Endothelial cell of umbilical vein (primary cell): ENCODE data around the gene DDX31. TPM values are rescaled to one million over a fixed set of nuclear protein-coding genes. Genes with fewer than 3 reads are reported as not detected.

Experiments used
- BruUV-seq: library from RNA; stranded (reverse); fragments of 400-500 nt; replicated peaks from 2 replicates; lab custom pipeline; 2021; lab: Mats Ljungman, UMichigan
- CTCF ChIA-PET: fragments of 300-600, 350-600 bp; sonication (Branson Sonifier 250); formaldehyde crosslinking; loops from one replicate; lab custom pipeline; 2021; ENCODE audit warnings: antibody characterized with exemption, inconsistent platforms; lab: Charles Lee
- POLR2A ChIA-PET: fragments of 300-600, 350-600 bp; sonication (Branson Sonifier 250); formaldehyde crosslinking; loops from one replicate; lab custom pipeline; 2021; ENCODE audit warnings: antibody characterized with exemption, inconsistent platforms; lab: Charles Lee
- DNase-seq: peaks from one replicate; pipeline ENCODE4 v3.0.0-alpha.2; 2011; ENCODE audit warnings: low read depth, low spot score
- FAIRE-seq: peaks from 2 replicates; lab custom pipeline; 2011; peaks lifted over from hg19 to GRCh38; lab: Jason Lieb, UNC
- H2AFZ ChIP-seq: 2 replicates; pipeline ENCODE4 v1.6.0; 2012; ENCODE audit warnings: low read depth, low read length, control low read depth, inconsistent platforms
- H3K27ac ChIP-seq: 2 replicates; pipeline ENCODE4 v1.5.1; 2011; ENCODE audit warnings: low read depth, mild to moderate bottlenecking, control low read depth, low read length, moderate library complexity; ENCODE audit not compliant: insufficient read depth
- H3K27me3 ChIP-seq, 2 experiments: 2 replicates each; pipeline versions ENCODE4 v1.6.0 to v1.6.1; 2011; ENCODE audit warnings: low read length in 2 of 2, mixed read lengths in 1 of 2; ENCODE audit not compliant: control insufficient read depth in 2 of 2, insufficient read depth in 2 of 2
- H3K36me3 ChIP-seq, 2 experiments: 2 replicates in 1 of 2; 3 replicates in 1 of 2; pipeline ENCODE4 v1.5.1; 2011; ENCODE audit warnings: low read length in 2 of 2, mild to moderate bottlenecking in 1 of 2, moderate library complexity in 1 of 2; ENCODE audit not compliant: control insufficient read depth in 2 of 2, insufficient read depth in 2 of 2; ENCODE audit errors: extremely low read depth in 1 of 2
- H3K4me1 ChIP-seq: 3 replicates; pipeline ENCODE4 v1.5.1; 2011; ENCODE audit warnings: mild to moderate bottlenecking, low read length; ENCODE audit not compliant: control insufficient read depth, insufficient read depth; ENCODE audit errors: extremely low read depth
- H3K4me2 ChIP-seq: 2 replicates; pipeline ENCODE4 v1.6.1; 2011; ENCODE audit warnings: low read length, control low read depth, mixed read lengths; ENCODE audit not compliant: insufficient read depth
- H3K4me3 ChIP-seq, 3 experiments: fragments of 200-600 bp in 1 of 3; sonication (generic), shearing (Covaris generic) in 1 of 3; replicated peaks in 1 of 3; 2 replicates each; pipeline ENCODE4 v1.5.1; 2011 to 2016; ENCODE audit warnings: control low read depth in 3 of 3, low read length in 3 of 3, mild to moderate bottlenecking in 2 of 3, inconsistent platforms in 1 of 3, low read depth in 1 of 3, moderate library complexity in 1 of 3; ENCODE audit not compliant: insufficient read depth in 1 of 3
- H3K79me2 ChIP-seq: 2 replicates; pipeline ENCODE4 v1.6.0; 2012; ENCODE audit warnings: low read length, inconsistent platforms; ENCODE audit not compliant: control insufficient read depth, insufficient read depth
- H3K9ac ChIP-seq: replicated peaks from 2 replicates; pipeline ENCODE3; 2011; ENCODE audit warnings: low read length, control low read depth; ENCODE audit not compliant: insufficient read depth; ENCODE audit errors: extremely low read depth
- H3K9me1 ChIP-seq: replicated peaks from 3 replicates; pipeline ENCODE4 v1.6.0; 2011; ENCODE audit warnings: mild to moderate bottlenecking, low read length; ENCODE audit not compliant: control insufficient read depth, insufficient read depth; ENCODE audit errors: extremely low read depth
- H3K9me3 ChIP-seq: replicated peaks from 2 replicates; pipeline ENCODE4 v1.5.1; 2012; ENCODE audit warnings: low read length, inconsistent platforms; ENCODE audit not compliant: control insufficient read depth, insufficient read depth
- H4K20me1 ChIP-seq: replicated peaks from 2 replicates; pipeline ENCODE3; 2011; ENCODE audit warnings: mild to moderate bottlenecking, low read length; ENCODE audit not compliant: control insufficient read depth, insufficient read depth; ENCODE audit errors: extremely low read depth
- EZH2 ChIP-seq: IDR thresholded peaks from 2 replicates; pipeline ENCODE4 v1.6.1; 2012; ENCODE audit warnings: borderline replicate concordance, low read depth, mild to moderate bottlenecking, moderate library complexity, low read length, inconsistent platforms; ENCODE audit not compliant: severe bottlenecking
- FOS ChIP-seq: IDR thresholded peaks from 2 replicates; pipeline ENCODE4 v1.6.1; 2011; ENCODE audit warnings: mild to moderate bottlenecking, low read length, moderate library complexity, borderline replicate concordance; ENCODE audit not compliant: insufficient read depth
- MAX ChIP-seq: IDR thresholded peaks from 2 replicates; pipeline ENCODE4 v1.6.1; 2011; ENCODE audit not compliant: insufficient read depth, insufficient read length
- POLR2AphosphoS5 ChIP-seq: IDR thresholded peaks from 2 replicates; pipeline ENCODE4 v1.6.1; 2012; ENCODE audit warnings: low read depth, mild to moderate bottlenecking, control low read depth, low read length, moderate library complexity; ENCODE audit not compliant: insufficient read depth
- dilution Hi-C: fragments of 300-500 bp; cut with MboI; formaldehyde crosslinking; loops from one replicate; pipeline ENCODE4 v1.15.0; 2019; ENCODE audit warnings: low sequenced_read_pairs; ENCODE audit not compliant: extremely low pct_ligation_motif_present
- intact Hi-C: fragments of 100-400 bp; cut with micrococcal nuclease; formaldehyde crosslinking; loops from one replicate; pipeline ENCODE4 v1.10.0; 2022
- polyA plus RNA-seq, 4 experiments: library from polyadenylated mRNA; depleted of rRNA in 3 of 4; stranded (reverse) in 3 of 4; unstranded in 1 of 4; fragments of >200 nt; gene quantifications; 2 replicates each; pipeline versions ENCODE4 v1.2.1 to v1.2.3, GENCODE V29; 2011 to 2012; ENCODE audit warnings: missing spikeins in 1 of 4
- total RNA-seq: library from RNA; stranded (reverse); gene quantifications from 2 replicates; pipeline ENCODE4 v1.2.3, GENCODE V29; 2021

Gene DDX31
- total and polyA plus RNA-seq, 2 donors (not counting 3 experiments of a cell fraction or from before 2014, with no cell fraction given), result 8.0 to 16.3 TPM

- dilution Hi-C loops, result no loop called here
- Histone ChIP-seq H3K27me3 (peaks cover 83 to 96% of the 10 kb centered on the region in 2 experiments), H3K4me1 (peaks cover 11% of the 10 kb centered on the region), H3K4me2 (no peak overlapping the region), H3K9ac (no peak overlapping the region), H3K79me2 (no peaks in the 10 kb centered on the region), H3K9me3 (no peaks in the 10 kb centered on the region), H3K36me3 (no peaks in the 10 kb centered on the region), H4K20me1 (no peaks in the 10 kb centered on the region), H3K9me1 (no peaks in the 10 kb centered on the region), H2AFZ (no peak overlapping the region), H3K4me3 (no peak overlapping the region), H3K27ac (no peak overlapping the region)
- intact Hi-C loops, result no loop called here
- BruUV-seq, result no TSS peak
- POLR2A ChIA-PET, result no interaction called here
- TF ChIP-seq MAX, result no peak
- peak; percentile 20 for TF ChIP-seq FOS
- DNase-seq (no peak), FAIRE-seq (peak; percentile 33)
- CTCF ChIA-PET, result interaction anchor here (1.0 kb wide), 1 partner anchor 10 kb away, joined by 3 read pairs; no protein-coding TSS in a partner anchor
Observed at GRCh38 chr9:132584601-132585560, 84.9 kb downstream of the DDX31 start.

- ChIA-PET POLR2A (no interaction called here), CTCF (no interaction called here)
- Histone ChIP-seq H3K9me1 (no peaks in the 10 kb centered on the region), H2AFZ (no peak overlapping the region), H3K4me3 (no peak overlapping the region), H3K9me3 (no peaks in the 10 kb centered on the region), H3K4me1 (peaks cover 11% of the 10 kb centered on the region), H3K4me2 (no peak overlapping the region), H3K36me3 (no peaks in the 10 kb centered on the region), H3K9ac (no peak overlapping the region), H3K27me3 (peaks cover 85 to 96% of the 10 kb centered on the region in 2 experiments), H4K20me1 (no peaks in the 10 kb centered on the region), H3K79me2 (no peaks in the 10 kb centered on the region), H3K27ac (no peak overlapping the region)
- FAIRE-seq (peak; percentile 52), DNase-seq (peak; percentile 7)
- TF ChIP-seq EZH2, result peak; percentile 16
- TF ChIP-seq POLR2AphosphoS5, result no peak
- dilution Hi-C loops (no loop called here), intact Hi-C loops (loop anchor here (2.0 kb wide), 1 partner anchor 35 kb away; no protein-coding TSS in a partner anchor)
- no TSS peak for BruUV-seq
Observed at GRCh38 chr9:132583584-132584304, 86.0 kb downstream of the DDX31 start.
